GM12864 (cell line): ENCODE data around the gene UGT1A3.
"Not testable (repeated sequence)": the region's sequence is repeated elsewhere in the genome, so short reads cannot be mapped to it uniquely, and the experiment has no call there.

Source experiments
- DNase-seq: peaks from one replicate; pipeline ENCODE4 v3.0.0-alpha.2; 2011; ENCODE audit warnings: low read depth
- H3K4me3 ChIP-seq: 2 replicates; pipeline ENCODE4 v1.5.1; 2011; ENCODE audit warnings: mild to moderate bottlenecking, low read depth, low read length, control low read depth
- TF ChIP-seq, protein P1 (sequence below): IDR thresholded peaks from 2 replicates; pipeline ENCODE4 v1.5.1; 2011; ENCODE audit warnings: low read depth, mild to moderate bottlenecking, moderate library complexity, low read length, control low read depth, inconsistent platforms; ENCODE audit errors: missing control alignments

Gene UGT1A3

DNA sequence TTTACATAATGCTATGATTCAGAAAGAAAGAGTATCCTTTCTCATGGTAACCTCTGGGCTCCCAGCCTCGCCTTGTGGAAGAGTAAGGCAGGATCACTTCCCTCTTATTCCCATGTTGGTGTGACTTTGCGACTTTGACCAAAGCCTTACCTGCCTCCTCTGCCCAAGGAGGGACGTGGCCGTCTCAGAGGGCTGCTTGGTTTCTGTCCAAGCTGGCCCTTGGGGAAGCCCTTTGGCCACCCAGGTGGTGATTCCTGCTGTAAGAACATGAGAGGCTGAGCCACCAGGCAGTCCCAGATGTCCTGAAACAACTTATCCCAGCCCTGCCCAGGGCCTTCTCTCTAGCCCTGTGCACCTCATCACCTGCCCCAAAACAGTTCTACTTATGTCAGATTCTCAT, 30.1 kb upstream of the UGT1A3 start:
- DNase-seq = no peak
- TF ChIP-seq, protein P1, sequence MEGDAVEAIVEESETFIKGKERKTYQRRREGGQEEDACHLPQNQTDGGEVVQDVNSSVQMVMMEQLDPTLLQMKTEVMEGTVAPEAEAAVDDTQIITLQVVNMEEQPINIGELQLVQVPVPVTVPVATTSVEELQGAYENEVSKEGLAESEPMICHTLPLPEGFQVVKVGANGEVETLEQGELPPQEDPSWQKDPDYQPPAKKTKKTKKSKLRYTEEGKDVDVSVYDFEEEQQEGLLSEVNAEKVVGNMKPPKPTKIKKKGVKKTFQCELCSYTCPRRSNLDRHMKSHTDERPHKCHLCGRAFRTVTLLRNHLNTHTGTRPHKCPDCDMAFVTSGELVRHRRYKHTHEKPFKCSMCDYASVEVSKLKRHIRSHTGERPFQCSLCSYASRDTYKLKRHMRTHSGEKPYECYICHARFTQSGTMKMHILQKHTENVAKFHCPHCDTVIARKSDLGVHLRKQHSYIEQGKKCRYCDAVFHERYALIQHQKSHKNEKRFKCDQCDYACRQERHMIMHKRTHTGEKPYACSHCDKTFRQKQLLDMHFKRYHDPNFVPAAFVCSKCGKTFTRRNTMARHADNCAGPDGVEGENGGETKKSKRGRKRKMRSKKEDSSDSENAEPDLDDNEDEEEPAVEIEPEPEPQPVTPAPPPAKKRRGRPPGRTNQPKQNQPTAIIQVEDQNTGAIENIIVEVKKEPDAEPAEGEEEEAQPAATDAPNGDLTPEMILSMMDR = no peak
- no peak overlapping the region for H3K4me3 ChIP-seq

DNA sequence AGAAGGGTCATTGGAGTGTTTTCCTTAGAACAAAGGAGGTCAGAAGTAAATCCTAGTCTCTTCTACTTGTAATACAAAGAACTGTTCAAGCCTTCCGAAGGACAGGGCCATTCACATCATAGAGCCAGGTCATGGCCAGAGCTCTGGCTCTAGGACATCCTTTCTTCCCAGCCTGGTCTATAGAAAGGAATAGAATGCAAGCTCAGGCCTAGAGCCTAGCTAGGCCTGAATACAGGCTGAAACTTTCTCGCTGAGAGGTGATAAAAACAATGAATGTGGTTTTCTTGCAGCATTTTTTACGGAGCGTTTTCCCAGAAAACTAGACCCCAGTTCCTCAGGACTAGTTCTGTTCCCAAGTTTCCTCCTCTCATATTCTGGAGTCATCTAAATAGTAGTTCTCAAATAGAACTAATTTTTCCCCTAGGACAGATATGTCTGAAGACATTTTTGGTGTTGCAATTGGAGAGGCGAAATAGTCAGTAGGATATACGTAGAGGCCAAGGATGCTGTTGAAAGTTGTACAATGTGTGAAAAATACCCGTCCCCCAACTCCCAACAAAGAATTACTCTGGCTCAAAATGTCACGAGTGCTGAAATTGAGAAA, 29.3 kb upstream of the UGT1A3 start:
- TF ChIP-seq, protein P1 = no peak
- DNase-seq = no peak
- no peak overlapping the region for H3K4me3 ChIP-seq

DNA sequence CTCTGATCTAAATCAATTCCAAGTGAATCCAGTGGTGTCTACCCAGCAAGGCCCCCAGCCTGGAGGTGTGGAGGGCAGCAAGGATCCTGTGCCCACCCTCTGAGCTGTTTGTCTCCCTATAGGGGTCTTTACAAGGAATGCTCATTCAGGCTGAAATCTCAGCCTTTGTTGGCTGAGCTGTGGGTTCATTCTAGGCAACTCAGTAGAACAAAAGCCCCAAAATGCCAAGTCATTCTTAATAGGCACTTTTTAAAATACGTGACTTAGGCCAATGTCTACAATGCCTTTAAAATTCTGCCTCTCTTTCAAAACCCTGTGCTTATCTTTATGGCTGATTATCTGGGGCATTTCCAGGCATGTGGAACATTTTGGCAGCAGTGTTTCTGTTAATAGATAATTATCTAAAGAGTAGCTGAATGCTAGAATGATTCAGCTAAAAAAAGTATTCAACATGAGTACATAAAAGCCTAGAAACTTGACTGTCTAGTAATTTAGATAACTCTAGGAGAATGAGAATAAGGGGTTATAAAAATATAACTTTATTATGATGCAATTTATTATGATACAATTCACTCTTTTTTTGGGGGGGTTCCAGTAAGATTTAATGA, 28.7 kb upstream of the UGT1A3 start:
- no peak overlapping the region for H3K4me3 ChIP-seq
- TF ChIP-seq, protein P1 = no peak
- no peak for DNase-seq

DNA sequence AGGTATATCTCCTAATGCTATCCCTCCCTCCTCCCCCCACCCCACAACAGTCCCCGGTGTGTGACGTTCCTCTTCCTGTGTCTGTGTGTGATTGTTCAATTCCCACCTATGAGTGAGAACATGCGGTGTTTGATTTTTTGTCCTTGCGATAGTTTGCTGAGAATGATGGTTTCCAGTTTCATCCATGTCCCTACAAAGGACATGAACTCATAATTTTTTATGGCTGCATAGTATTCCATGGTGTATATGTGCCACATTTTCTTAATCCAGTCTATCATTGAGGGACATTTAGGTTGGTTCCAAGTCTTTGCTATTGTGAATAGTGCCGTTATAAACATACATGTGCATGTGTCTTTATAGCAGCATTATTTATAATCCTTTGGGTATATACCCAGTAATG, 28.0 kb upstream of the UGT1A3 start:
- not testable (repeated sequence) for DNase-seq, H3K4me3 ChIP-seq

DNA sequence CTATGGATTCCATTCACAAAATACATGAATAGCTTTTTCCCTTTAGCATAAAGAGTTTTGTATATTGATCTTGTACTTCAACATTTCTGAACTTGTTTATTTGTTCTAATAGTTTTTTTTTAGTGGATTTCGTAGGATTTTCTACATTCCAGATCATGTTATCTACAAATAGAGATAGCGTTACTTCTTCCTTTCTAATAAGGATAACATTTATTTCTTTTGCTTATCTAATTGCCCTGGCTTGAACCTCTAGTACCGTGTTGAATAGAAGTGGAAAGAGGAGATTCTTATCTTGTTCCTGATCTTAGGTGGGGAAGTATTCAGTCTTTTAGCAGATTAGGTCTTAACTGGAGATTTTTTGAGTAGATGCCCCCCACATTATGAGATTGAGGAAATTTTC, 26.6 kb upstream of the UGT1A3 start:
- DNase-seq = no peak
- TF ChIP-seq, protein P1 = no peak
- H3K4me3 ChIP-seq = no peak overlapping the region

DNA sequence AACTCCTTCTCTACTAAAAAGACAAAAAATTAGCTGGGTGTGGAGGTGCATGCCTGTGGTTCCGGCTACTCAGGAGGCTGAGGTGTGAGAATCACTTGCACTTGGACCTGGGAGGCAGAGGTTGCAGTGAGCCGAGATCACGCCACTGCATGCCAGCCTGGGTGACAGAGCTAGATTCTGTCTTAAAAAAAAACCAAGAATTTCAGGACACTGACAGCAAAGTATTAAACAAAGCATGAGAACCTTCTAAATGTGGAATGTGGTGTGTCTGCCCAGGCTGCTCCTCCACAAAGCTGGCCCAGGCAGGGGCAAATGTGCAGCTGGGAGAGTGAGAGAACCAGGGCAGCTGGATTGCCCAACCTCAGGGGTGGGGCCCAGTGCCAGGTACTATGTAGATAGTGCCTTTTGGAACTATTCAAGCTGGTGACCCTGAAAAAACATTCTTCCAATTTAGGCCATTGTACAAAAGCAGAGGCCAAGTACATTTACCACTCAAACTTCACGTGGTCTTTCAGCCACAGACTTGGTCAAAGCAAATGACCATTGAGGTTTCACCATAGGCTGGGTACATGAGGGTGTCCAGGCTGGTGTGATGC, 22.8 kb upstream of the UGT1A3 start:
- no peak for DNase-seq
- no peak overlapping the region for H3K4me3 ChIP-seq
- TF ChIP-seq, protein P1 = no peak

DNA sequence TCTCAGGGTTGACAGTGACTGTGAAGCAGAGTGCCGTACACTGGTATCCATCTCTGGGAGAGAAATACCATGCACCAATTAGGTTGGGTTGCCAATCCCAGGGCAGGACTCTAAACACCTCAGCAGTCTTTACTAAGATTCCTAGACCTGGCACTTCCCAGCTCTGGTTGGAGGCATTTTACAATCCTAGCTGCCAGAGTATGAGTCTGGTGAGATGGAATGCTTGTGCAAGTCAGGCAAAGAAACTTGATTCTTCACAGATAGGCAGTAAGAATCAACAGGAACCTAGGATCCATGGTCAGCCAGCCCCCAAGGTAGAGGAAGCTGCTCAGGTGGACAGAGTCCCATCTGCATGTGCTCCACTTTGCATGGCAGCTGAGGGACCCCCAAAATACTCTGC, 22.1 kb upstream of the UGT1A3 start:
- TF ChIP-seq, protein P1 = no peak
- H3K4me3 ChIP-seq = no peak overlapping the region
- no peak for DNase-seq
